NT2/D1 (cell line): ENCODE results near the gene SH3D21.

Experiments used
- SUZ12 ChIP-seq: IDR thresholded peaks from 2 replicates; pipeline ENCODE4 v1.6.1; 2011; ENCODE audit not compliant: insufficient read length, insufficient read depth; ENCODE audit errors: extremely low read depth
- YY1 ChIP-seq: IDR thresholded peaks from 2 replicates; pipeline ENCODE4 v1.6.1; 2011; ENCODE audit not compliant: insufficient read length, insufficient read depth
- ZNF274 ChIP-seq: IDR thresholded peaks from 2 replicates; pipeline ENCODE4 v1.6.1; 2011; ENCODE audit warnings: mild to moderate bottlenecking, low read depth, low read length

GRCh38 chr1:36297062-36297461, 9.1 kb upstream of the SH3D21 start:
- TF ChIP-seq SUZ12 (no peak), YY1 (no peak), ZNF274 (no peak)
